ENCODE data around the gene EARS2. TPM values are rescaled to one million over a fixed set of nuclear protein-coding genes. Genes with fewer than 3 reads are reported as not detected.

The EARS2 gene
- total RNA-seq, 1 experiment from 2014 or later, result 34.9 TPM

- BruUV-seq (replicated peaks), result no TSS peak
- no peak overlapping the region for H3K4me2 ChIP-seq
Observed at GRCh38 chr16:23491490-23492391, 65.4 kb downstream of the EARS2 start.

GRCh38 chr16:23486480-23486879, 70.7 kb downstream of the EARS2 start:
- CTCF ChIA-PET, result no interaction called here
- H3K4me1 ChIP-seq (replicated peaks; ENCODE audit: insufficient read depth), result no peaks in the 10 kb centered on the region
- H3K27ac ChIP-seq, result no peak overlapping the region
- H3K4me2 ChIP-seq, result no peak overlapping the region
- DNase-seq, result peak in 1 of 2 experiments; percentile 58
- H3K4me3 ChIP-seq, result no peak overlapping the region
- TF ChIP-seq EZH2 (IDR thresholded peaks at IDR 0.05; ENCODE audit: low read depth) (no peak), CTCF (conservative IDR thresholded peaks at IDR 0.05) (no peak)
- no peaks in the 10 kb centered on the region for H3K9me3 ChIP-seq (ENCODE audit: insufficient read depth, low read depth)
- 0 out of 2 replicates have a peak, but pooled peaks cover 11% of the 10 kb centered on the region for H3K36me3 ChIP-seq (ENCODE audit: low read depth)
- H4K20me1 ChIP-seq (ENCODE audit: insufficient read depth), result no peaks in the 10 kb centered on the region
- H3F3A ChIP-seq (ENCODE audit: insufficient read depth, low read depth), result no peaks in the 10 kb centered on the region
- no peaks in the 10 kb centered on the region for H3K27me3 ChIP-seq (ENCODE audit: insufficient read depth, low read depth)
- intact Hi-C loops (cut with micrococcal nuclease; ENCODE audit: unreplicated experiment), result no loop called here
- POLR2A ChIA-PET (ENCODE audit: unreplicated experiment), result no interaction called here
- H3K79me2 ChIP-seq (ENCODE audit: low read depth), result no peaks in the 10 kb centered on the region
- no TSS peak for BruUV-seq (replicated peaks)
- H3K9me2 ChIP-seq (ENCODE audit: insufficient read depth), result no peaks in the 10 kb centered on the region
- no peak overlapping the region for H2AFZ ChIP-seq

More at GRCh38 chr16:23491490-23492391, 65.4 kb downstream of the EARS2 start:
- ChIA-PET CTCF (interaction anchor here (0.7 kb wide), 1 partner anchor 783 kb away, joined by 6 read pairs; no protein-coding TSS in a partner anchor), POLR2A (ENCODE audit: unreplicated experiment) (interaction anchor here (0.5 kb wide), 2 partner anchors 12 to 1874 kb away, joined by 3 to 8 read pairs; no protein-coding TSS in a partner anchor)
- Histone ChIP-seq H3F3A (ENCODE audit: insufficient read depth, low read depth) (0 out of 2 replicates have a peak, but pooled peaks cover 3% of the 10 kb centered on the region), H3K36me3 (ENCODE audit: low read depth) (peaks cover 14% of the 10 kb centered on the region; the same call in 1 of the 2 replicates), H3K27ac (no peak overlapping the region), H3K79me2 (ENCODE audit: low read depth) (no peaks in the 10 kb centered on the region), H3K9me2 (ENCODE audit: insufficient read depth) (no peaks in the 10 kb centered on the region), H3K4me1 (replicated peaks; ENCODE audit: insufficient read depth) (no peaks in the 10 kb centered on the region), H3K4me3 (no peak overlapping the region), H2AFZ (no peak overlapping the region), H3K27me3 (ENCODE audit: insufficient read depth, low read depth) (no peaks in the 10 kb centered on the region), H4K20me1 (ENCODE audit: insufficient read depth) (no peaks in the 10 kb centered on the region), H3K9me3 (ENCODE audit: insufficient read depth, low read depth) (no peaks in the 10 kb centered on the region)
- no peak for TF ChIP-seq EZH2 (IDR thresholded peaks at IDR 0.05; ENCODE audit: low read depth)
- no peak for TF ChIP-seq CTCF (conservative IDR thresholded peaks at IDR 0.05)
- DNase-seq, result peak in 1 of 2 experiments; percentile 70
- intact Hi-C loops (cut with micrococcal nuclease; ENCODE audit: unreplicated experiment), result loop anchor here (1.0 kb wide), 1 partner anchor 19 kb away; the partner anchor contains the start of gene GGA2

- intact Hi-C loops (cut with micrococcal nuclease; ENCODE audit: unreplicated experiment), result no loop called here
- peaks cover 16% of the 10 kb centered on the region; the same call in 1 of the 2 replicates for H3K36me3 ChIP-seq (ENCODE audit: low read depth)
- no peaks in the 10 kb centered on the region for H3K27me3 ChIP-seq (ENCODE audit: insufficient read depth, low read depth)
- no peaks in the 10 kb centered on the region for H3K9me3 ChIP-seq (ENCODE audit: insufficient read depth, low read depth)
- CTCF ChIA-PET, result no interaction called here
- H3K4me3 ChIP-seq, result no peak overlapping the region
- DNase-seq, result no peak
- H3F3A ChIP-seq (ENCODE audit: insufficient read depth, low read depth), result no peaks in the 10 kb centered on the region
- no TSS peak for BruUV-seq (replicated peaks)
- no peaks in the 10 kb centered on the region for H3K79me2 ChIP-seq (ENCODE audit: low read depth)
- TF ChIP-seq CTCF (conservative IDR thresholded peaks at IDR 0.05) (no peak), EZH2 (IDR thresholded peaks at IDR 0.05; ENCODE audit: low read depth) (no peak)
- POLR2A ChIA-PET (ENCODE audit: unreplicated experiment), result no interaction called here
- no peaks in the 10 kb centered on the region for H3K9me2 ChIP-seq (ENCODE audit: insufficient read depth)
- no peak overlapping the region for H3K27ac ChIP-seq
- H3K4me2 ChIP-seq, result no peak overlapping the region
- no peak overlapping the region for H2AFZ ChIP-seq
- no peaks in the 10 kb centered on the region for H4K20me1 ChIP-seq (ENCODE audit: insufficient read depth)
- H3K4me1 ChIP-seq (replicated peaks; ENCODE audit: insufficient read depth), result no peaks in the 10 kb centered on the region
Observed at GRCh38 chr16:23485841-23486240, 71.3 kb downstream of the EARS2 start.
